Gastrocnemius medialis (tissue), 4 donors: ENCODE measurements around the gene USP15. TPM values are rescaled to one million over a fixed set of nuclear protein-coding genes. Genes with fewer than 3 reads are reported as not detected.

Experiments
- ATAC-seq, 2 donors: fragments of 150-250 bp; one replicate each; pipeline ENCODE4 v1.9.1; 2016
- DNase-seq, 2 donors: peaks; one replicate each; pipeline ENCODE4 v3.0.0-alpha.2; 2019
- H3K27ac ChIP-seq, 4 donors: fragments of 200-600 bp; sonication (generic); 1 replicate in 1 of 4; 2 replicates in 3 of 4; pipeline ENCODE4 v1.5.1; 2016 to 2018; ENCODE audit warnings: mild to moderate bottlenecking in 2 of 4, moderate library complexity in 1 of 4
- H3K27me3 ChIP-seq, 3 donors: fragments of 200-600 bp; sonication (generic) in 2 of 3; 1 replicate in 1 of 3; 2 replicates in 2 of 3; pipeline versions ENCODE4 v1.5.1 to v1.6.0; 2016 to 2019; ENCODE audit warnings: mild to moderate bottlenecking in 1 of 3, moderate library complexity in 1 of 3
- H3K36me3 ChIP-seq, 2 donors: fragments of 200-600 bp; sonication (generic) in 1 of 2; one replicate each; pipeline ENCODE4 v1.5.1; 2017 to 2018
- H3K4me1 ChIP-seq, 2 donors: fragments of 200-600 bp; sonication (generic) in 1 of 2; one replicate each; pipeline ENCODE4 v1.5.1; 2016 to 2017; ENCODE audit warnings: mild to moderate bottlenecking in 2 of 2
- H3K4me3 ChIP-seq, 4 donors: fragments of 200-600 bp; sonication (generic) in 3 of 4; 1 replicate in 1 of 4; 2 replicates in 3 of 4; pipeline ENCODE4 v1.5.1; 2016 to 2019; ENCODE audit warnings: mild to moderate bottlenecking in 2 of 4
- H3K9me3 ChIP-seq, 3 donors: fragments of 200-600 bp; sonication (generic) in 2 of 3; 1 replicate in 1 of 3; 2 replicates in 2 of 3; pipeline ENCODE4 v1.5.1; 2016 to 2019
- POLR2A ChIP-seq, 2 donors: fragments of 450-650 bp; IDR thresholded peaks; one replicate each; pipeline ENCODE4 v1.6.1; 2017; ENCODE audit warnings: antibody characterized with exemption in 2 of 2, mild to moderate bottlenecking in 2 of 2, moderate library complexity in 2 of 2
- in situ Hi-C, 4 donors: fragments of 200-750 bp; cut with MboI; loops; one replicate each; pipeline versions ENCODE4 v1.15.0 to v1.8.0; 2017; ENCODE audit warnings: low sequenced_read_pairs in 4 of 4
- intact Hi-C: fragments of 100-400 bp; cut with DNase I; formaldehyde crosslinking; loops from one replicate; pipeline ENCODE4 v1.15.1; 2023; ENCODE audit warnings: low total_unique reads
- total RNA-seq, 4 donors: library from RNA; depleted of rRNA; stranded (reverse); fragments of >200 nt; gene quantifications; one replicate each; pipeline versions ENCODE4 v1.1.0 to v1.2.3, GENCODE V29; 2016
- TF ChIP-seq, protein P1 (sequence below), 5 experiments: fragments of 450-650 bp in 3 of 5; fragments of 200-600 bp in 2 of 5; sonication (generic) in 2 of 5; IDR thresholded peaks in 4 of 5; conservative IDR thresholded peaks in 1 of 5; 1 replicate in 4 of 5; 2 replicates in 1 of 5; pipeline ENCODE4 v1.5.1; 2016 to 2019; ENCODE audit warnings: antibody characterized with exemption in 5 of 5, mild to moderate bottlenecking in 3 of 5, moderate library complexity in 3 of 5

Gene USP15
- total RNA-seq, 4 donors from 2014 or later: 49.0 to 93.6 (median 50.6) TPM

DNA sequence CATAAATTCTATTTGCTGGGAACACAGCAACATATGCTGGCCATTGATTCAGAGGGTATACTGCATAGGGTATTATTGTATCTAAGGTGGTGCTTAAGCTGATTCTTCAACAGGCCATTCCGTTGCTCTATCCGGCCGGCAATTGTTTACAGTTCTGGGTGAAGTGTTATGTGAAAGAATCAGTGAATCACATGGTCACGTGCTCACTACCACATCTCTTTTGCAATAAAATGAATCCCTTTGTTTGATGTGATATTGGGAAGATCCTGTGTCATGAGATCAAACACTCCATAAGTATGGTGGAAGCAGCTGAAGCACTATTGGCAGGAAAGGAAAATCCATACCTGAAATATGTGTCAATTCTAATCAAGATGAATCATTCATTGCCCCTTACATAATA lies 7.6 kb upstream of the USP15 start:
- DNase-seq (no peak), ATAC-seq (no peak)
- H3K4me3 ChIP-seq: no peak overlapping the region
- no peaks in the 10 kb centered on the region for H3K36me3 ChIP-seq
- no peaks in the 10 kb centered on the region for H3K27me3 ChIP-seq
- H3K9me3 ChIP-seq: no peaks in the 10 kb centered on the region
- no peak overlapping the region for H3K27ac ChIP-seq
- in situ Hi-C loops: loop anchor here in 2 of 4 donors (25.0 kb wide), 2 partner anchors 335 to 535 kb away; no protein-coding TSS in a partner anchor
- intact Hi-C loops: no loop called here
- TF ChIP-seq, protein P1, sequence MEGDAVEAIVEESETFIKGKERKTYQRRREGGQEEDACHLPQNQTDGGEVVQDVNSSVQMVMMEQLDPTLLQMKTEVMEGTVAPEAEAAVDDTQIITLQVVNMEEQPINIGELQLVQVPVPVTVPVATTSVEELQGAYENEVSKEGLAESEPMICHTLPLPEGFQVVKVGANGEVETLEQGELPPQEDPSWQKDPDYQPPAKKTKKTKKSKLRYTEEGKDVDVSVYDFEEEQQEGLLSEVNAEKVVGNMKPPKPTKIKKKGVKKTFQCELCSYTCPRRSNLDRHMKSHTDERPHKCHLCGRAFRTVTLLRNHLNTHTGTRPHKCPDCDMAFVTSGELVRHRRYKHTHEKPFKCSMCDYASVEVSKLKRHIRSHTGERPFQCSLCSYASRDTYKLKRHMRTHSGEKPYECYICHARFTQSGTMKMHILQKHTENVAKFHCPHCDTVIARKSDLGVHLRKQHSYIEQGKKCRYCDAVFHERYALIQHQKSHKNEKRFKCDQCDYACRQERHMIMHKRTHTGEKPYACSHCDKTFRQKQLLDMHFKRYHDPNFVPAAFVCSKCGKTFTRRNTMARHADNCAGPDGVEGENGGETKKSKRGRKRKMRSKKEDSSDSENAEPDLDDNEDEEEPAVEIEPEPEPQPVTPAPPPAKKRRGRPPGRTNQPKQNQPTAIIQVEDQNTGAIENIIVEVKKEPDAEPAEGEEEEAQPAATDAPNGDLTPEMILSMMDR (IDR thresholded peaks at IDR 0.05 in 4 of 5, conservative IDR thresholded peaks at IDR 0.05 in 1 of 5): no peak
- TF ChIP-seq POLR2A (IDR thresholded peaks at IDR 0.05): no peak
- no peaks in the 10 kb centered on the region for H3K4me1 ChIP-seq

DNA sequence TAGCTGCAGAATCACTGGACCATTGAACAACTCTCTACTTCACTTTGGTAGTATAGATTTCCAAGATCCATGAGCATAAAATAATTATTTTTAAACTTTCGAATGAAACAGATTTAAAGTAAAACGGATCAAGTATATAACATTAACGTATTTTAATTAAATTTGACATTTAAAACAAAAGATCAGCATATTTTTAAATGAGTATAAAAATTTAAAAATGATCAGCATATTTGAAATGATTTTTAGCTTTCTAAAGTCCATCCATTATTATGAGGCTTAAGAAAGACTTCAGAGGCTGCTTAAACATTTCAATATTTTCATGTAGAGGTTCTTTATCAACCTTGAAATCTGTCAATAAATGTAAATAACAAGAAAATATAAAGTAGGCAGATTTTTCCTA lies 5.2 kb upstream of the USP15 start:
- Histone ChIP-seq H3K4me3 (no peak overlapping the region), H3K27me3 (no peaks in the 10 kb centered on the region), H3K27ac (no peak overlapping the region), H3K4me1 (peaks cover 4 to 6% of the 10 kb centered on the region in 2 donors), H3K9me3 (no peaks in the 10 kb centered on the region), H3K36me3 (no peaks in the 10 kb centered on the region)
- TF ChIP-seq POLR2A (IDR thresholded peaks at IDR 0.05): no peak
- TF ChIP-seq, protein P1 (IDR thresholded peaks at IDR 0.05 in 4 of 5, conservative IDR thresholded peaks at IDR 0.05 in 1 of 5): no peak
- in situ Hi-C loops: loop anchor here in 2 of 4 donors (25.0 kb wide), 2 partner anchors 332 to 532 kb away; no protein-coding TSS in a partner anchor
- DNase-seq (no peak), ATAC-seq (no peak)
- intact Hi-C loops: no loop called here

DNA sequence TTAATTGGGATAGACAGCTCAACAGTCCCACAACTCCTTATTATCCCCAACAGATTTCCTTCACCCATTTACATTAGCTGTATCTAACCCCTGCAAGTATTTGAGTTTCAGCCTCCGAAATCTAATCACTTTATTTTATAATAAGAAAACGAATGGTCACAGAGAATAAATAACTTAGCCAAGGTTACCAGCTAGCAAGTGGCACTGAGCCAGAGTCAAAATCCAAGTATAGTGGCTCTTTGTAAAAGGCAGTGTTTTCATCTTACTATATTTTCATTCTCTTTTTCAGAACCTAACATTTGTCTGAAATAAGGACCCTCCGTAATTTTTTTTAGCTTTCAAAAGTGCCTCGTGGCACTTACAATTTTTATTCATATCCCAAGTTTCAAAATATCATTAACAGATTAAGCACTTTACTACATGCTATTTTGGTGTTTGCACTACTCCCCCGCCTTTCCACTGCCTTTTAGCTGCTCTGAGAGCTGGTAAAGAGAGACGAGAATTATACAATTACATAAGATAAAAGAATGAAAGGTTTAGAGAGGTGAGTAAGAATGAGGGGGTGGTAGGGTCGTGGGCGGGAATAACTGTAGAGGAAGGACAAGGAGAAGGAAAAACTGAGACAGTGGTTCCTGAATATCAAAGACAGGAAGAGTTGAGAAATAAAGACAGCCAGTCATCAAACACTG lies 3.7 kb upstream of the USP15 start:
- no peak for ATAC-seq
- in situ Hi-C loops (loop anchor here in 2 of 4 donors (25.0 kb wide), 2 partner anchors 331 to 531 kb away; no protein-coding TSS in a partner anchor), intact Hi-C loops (no loop called here)
- Histone ChIP-seq H3K4me3 (no peak overlapping the region), H3K27me3 (no peaks in the 10 kb centered on the region), H3K4me1 (peaks cover 10% of the 10 kb centered on the region in 2 donors), H3K9me3 (no peaks in the 10 kb centered on the region), H3K27ac (no peak overlapping the region), H3K36me3 (no peaks in the 10 kb centered on the region)
- no peak for TF ChIP-seq POLR2A (IDR thresholded peaks at IDR 0.05)
- TF ChIP-seq, protein P1 (IDR thresholded peaks at IDR 0.05 in 4 of 5, conservative IDR thresholded peaks at IDR 0.05 in 1 of 5): no peak
- no peak for DNase-seq

DNA sequence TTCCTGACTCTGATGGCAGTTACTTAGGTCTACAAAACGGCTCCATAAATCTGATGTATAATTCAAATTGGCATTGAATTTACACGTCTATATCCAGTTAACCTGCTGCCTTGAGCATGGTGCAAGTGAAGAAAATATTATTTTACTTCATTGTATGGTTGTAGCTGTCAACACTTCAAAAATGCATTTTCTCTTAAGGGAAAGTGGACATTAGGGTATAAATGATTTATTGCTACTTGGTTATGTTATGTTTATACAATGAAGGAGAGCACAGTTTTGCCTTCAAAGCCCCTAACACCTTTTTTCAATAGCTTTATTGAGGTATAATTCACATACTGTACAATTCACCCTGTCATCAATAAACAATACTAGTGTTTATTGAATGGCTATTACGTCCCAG lies 2.0 kb upstream of the USP15 start:
- intact Hi-C loops: no loop called here
- DNase-seq (no peak), ATAC-seq (no peak)
- no peak for TF ChIP-seq POLR2A (IDR thresholded peaks at IDR 0.05)
- TF ChIP-seq, protein P1 (IDR thresholded peaks at IDR 0.05 in 4 of 5, conservative IDR thresholded peaks at IDR 0.05 in 1 of 5): no peak
- Histone ChIP-seq H3K9me3 (no peaks in the 10 kb centered on the region), H3K36me3 (no peaks in the 10 kb centered on the region), H3K27me3 (no peaks in the 10 kb centered on the region), H3K4me3 (no peak overlapping the region), H3K4me1 (peaks cover 19 to 26% of the 10 kb centered on the region in 2 donors), H3K27ac (no peak overlapping the region)
- in situ Hi-C loops: loop anchor here in 2 of 4 donors (25.0 kb wide), 2 partner anchors 329 to 529 kb away; no protein-coding TSS in a partner anchor
